ENCODE data around the gene ADAMTS12. TPM values are rescaled to one million over a fixed set of nuclear protein-coding genes. Genes with fewer than 3 reads are reported as not detected.

ADAMTS12 gene
- total and polyA plus RNA-seq, 8 donors: 0.31 to 4.2 (median 0.40) TPM

DNA sequence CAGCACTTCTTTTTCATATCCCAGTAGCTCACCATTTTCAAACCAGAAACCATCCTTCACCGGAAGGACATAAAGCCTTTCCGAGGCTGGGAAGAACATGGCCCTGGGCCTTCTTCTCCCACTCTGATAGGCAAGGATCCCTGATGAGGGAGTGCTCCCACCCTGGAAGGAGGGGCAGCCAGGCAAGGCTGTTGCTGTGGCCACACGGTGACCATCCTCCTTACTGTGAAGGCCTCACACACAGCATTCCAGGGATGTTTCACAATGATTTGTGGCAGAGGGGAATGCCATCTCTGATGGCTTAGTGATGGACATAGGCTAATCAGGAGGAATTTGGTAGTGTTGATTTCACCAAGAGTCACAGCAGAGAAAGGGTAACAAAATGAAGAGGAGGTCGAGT is 130.7 kb downstream of the ADAMTS12 start:
- DNase-seq (no peak), ATAC-seq (no peak), FAIRE-seq (no peak)
- TF ChIP-seq, protein P1, sequence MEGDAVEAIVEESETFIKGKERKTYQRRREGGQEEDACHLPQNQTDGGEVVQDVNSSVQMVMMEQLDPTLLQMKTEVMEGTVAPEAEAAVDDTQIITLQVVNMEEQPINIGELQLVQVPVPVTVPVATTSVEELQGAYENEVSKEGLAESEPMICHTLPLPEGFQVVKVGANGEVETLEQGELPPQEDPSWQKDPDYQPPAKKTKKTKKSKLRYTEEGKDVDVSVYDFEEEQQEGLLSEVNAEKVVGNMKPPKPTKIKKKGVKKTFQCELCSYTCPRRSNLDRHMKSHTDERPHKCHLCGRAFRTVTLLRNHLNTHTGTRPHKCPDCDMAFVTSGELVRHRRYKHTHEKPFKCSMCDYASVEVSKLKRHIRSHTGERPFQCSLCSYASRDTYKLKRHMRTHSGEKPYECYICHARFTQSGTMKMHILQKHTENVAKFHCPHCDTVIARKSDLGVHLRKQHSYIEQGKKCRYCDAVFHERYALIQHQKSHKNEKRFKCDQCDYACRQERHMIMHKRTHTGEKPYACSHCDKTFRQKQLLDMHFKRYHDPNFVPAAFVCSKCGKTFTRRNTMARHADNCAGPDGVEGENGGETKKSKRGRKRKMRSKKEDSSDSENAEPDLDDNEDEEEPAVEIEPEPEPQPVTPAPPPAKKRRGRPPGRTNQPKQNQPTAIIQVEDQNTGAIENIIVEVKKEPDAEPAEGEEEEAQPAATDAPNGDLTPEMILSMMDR (IDR thresholded peaks at IDR 0.05): no peak
- no peaks in the 10 kb centered on the region for H3K27me3 ChIP-seq
- H3K4me3 ChIP-seq: no peak overlapping the region
- no peaks in the 10 kb centered on the region for H3K9me3 ChIP-seq
- H3K27ac ChIP-seq: no peak overlapping the region
- H3K4me1 ChIP-seq: no peaks in the 10 kb centered on the region
- no peaks in the 10 kb centered on the region for H3K36me3 ChIP-seq
- WGBS, 2 donors: 51 to 60% methylated on average over 4 of the region's 4 CpGs
- intact Hi-C loops (cut with DNase I): no loop called here

DNA sequence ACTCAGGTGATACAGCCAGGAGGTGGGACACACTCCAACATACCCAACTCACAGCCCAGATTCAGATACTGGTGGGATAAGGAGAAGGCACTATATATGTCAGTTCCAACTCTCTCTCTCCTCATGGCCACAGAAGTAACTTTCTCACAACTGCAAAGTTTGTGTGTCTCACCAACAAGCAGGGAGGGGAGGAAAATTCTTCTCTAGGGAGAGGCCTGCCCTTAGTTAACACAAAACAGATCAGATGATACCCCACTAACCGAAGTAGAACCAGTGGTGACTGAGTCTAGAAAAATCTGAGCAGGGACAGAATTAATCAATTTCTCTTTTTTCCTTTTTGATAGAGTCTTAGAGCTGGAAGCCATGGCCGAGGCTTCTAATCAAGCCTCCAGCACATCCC is 133.1 kb downstream of the ADAMTS12 start:
- no peaks in the 10 kb centered on the region for H3K9me3 ChIP-seq
- H3K27ac ChIP-seq: no peak overlapping the region
- H3K27me3 ChIP-seq: no peaks in the 10 kb centered on the region
- intact Hi-C loops (cut with DNase I): no loop called here
- H3K4me3 ChIP-seq: no peak overlapping the region
- WGBS, 2 donors: 64 to 65% methylated on average over 2 of the region's 2 CpGs
- H3K36me3 ChIP-seq: no peaks in the 10 kb centered on the region
- no peak for ATAC-seq
- TF ChIP-seq, protein P1 (IDR thresholded peaks at IDR 0.05): no peak
- no peak for DNase-seq
- FAIRE-seq: no peak
- no peaks in the 10 kb centered on the region for H3K4me1 ChIP-seq

DNA sequence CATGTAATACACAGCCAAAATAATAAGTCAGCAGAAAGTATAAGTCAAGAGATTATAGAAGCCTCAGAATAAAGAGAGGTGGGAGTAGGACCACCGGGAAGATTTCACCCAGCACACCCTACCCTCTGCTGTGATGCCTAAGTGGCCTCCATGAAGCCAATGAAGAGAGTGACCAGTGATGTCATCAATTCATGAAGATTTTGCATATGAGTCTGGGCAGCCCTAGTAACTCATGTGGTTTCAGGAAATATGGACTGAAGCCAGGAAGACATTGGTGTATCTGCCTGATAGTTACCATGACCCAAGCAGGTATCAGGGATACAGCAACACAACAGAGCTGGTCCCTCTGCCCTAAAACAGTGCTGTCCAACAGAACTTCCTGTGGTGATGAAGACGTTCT is 135.3 kb downstream of the ADAMTS12 start:
- intact Hi-C loops (cut with DNase I): no loop called here
- H3K4me1 ChIP-seq: no peaks in the 10 kb centered on the region
- FAIRE-seq: no peak
- H3K27me3 ChIP-seq: no peaks in the 10 kb centered on the region
- no peaks in the 10 kb centered on the region for H3K9me3 ChIP-seq
- no peaks in the 10 kb centered on the region for H3K36me3 ChIP-seq
- no peak for DNase-seq
- no peak overlapping the region for H3K4me3 ChIP-seq
- TF ChIP-seq, protein P1 (IDR thresholded peaks at IDR 0.05): no peak
- no peak overlapping the region for H3K27ac ChIP-seq
- ATAC-seq: no peak
- whole genome bisulfite sequencing, 2 donors: 54 to 74% methylated on average over 2 of the region's 2 CpGs

DNA sequence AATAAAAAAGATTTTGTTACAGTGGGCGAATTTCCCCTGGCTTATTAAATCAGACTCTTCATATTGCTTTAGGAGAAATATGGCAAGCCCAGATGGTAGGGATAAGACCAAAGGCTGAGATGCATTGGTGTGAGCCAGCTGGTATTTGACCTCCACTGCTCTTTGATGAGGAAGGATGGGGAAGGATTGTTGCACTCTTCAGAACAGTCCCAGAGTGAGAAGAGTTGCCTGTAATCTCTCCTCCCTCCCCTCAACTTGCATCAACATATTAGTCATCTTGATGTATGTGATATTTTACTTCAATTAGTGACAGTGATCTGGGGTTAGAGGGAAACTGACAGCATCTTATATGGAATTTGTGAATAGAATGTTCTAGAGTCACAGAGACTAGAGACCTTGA is 136.6 kb downstream of the ADAMTS12 start:
- TF ChIP-seq, protein P1 (IDR thresholded peaks at IDR 0.05): no peak
- H3K27me3 ChIP-seq: no peaks in the 10 kb centered on the region
- DNase-seq: no peak
- FAIRE-seq: no peak
- WGBS, 2 donors: 48 to 77% methylated on average over 1 of the region's 1 CpG
- no peak overlapping the region for H3K27ac ChIP-seq
- ATAC-seq: no peak
- no peaks in the 10 kb centered on the region for H3K9me3 ChIP-seq
- H3K36me3 ChIP-seq: no peaks in the 10 kb centered on the region
- intact Hi-C loops (cut with DNase I): no loop called here
- no peak overlapping the region for H3K4me3 ChIP-seq
- no peaks in the 10 kb centered on the region for H3K4me1 ChIP-seq

DNA sequence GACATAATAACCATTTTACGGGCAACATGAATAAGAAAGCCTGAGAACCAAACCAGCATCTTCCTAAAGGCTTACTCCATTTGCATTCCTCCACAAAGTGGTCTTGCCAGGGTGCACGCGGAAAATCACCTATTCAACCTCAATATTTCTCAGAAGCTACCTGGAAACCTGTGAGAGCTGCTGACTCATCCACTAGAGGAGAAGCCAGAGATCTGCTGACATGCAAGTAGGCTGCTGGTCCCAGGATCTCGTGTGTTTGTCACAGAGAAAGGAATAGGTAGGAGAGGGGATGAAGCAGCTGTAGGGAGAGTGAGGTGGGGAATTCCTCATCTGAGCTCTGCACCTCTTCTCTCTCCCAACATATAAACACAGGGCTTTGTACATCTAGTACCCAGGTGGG is 138.1 kb downstream of the ADAMTS12 start:
- Histone ChIP-seq H3K4me1 (no peaks in the 10 kb centered on the region), H3K9me3 (no peaks in the 10 kb centered on the region), H3K27me3 (no peaks in the 10 kb centered on the region), H3K27ac (no peak overlapping the region), H3K4me3 (no peak overlapping the region), H3K36me3 (no peaks in the 10 kb centered on the region)
- intact Hi-C loops (cut with DNase I): no loop called here
- no peak for FAIRE-seq
- 74 to 84% methylated on average over 4 of the region's 4 CpGs for WGBS, 2 donors
- TF ChIP-seq, protein P1 (IDR thresholded peaks at IDR 0.05): no peak
- ATAC-seq: no peak
- no peak for DNase-seq
